HepG2 (cell line): ENCODE results near the gene NDE1. TPM values are rescaled to one million over a fixed set of nuclear protein-coding genes. Genes with fewer than 3 reads are reported as not detected.

Source experiments
- ATAC-seq: fragments of 200-7000 bp; cut with Tn5 transposase; 3 replicates; pipeline ENCODE4 v1.9.1; 2020; ENCODE audit warnings: mild to moderate bottlenecking, moderate library complexity
- BruUV-seq: library from RNA; stranded (reverse); fragments of 400-500 nt; replicated peaks from 2 replicates; lab custom pipeline; 2021; lab: Mats Ljungman, UMichigan
- CTCF ChIA-PET: fragments of 300-600 bp; formaldehyde crosslinking; extraction: SDS; loops from one replicate; lab custom pipeline; 2021; ENCODE audit warnings: low total read pairs, inconsistent platforms, low intra/inter-chr PET ratio; lab: Yijun Ruan, JAX
- POLR2A ChIA-PET: fragments of 350-600 bp; sonication (Branson Sonifier 250); formaldehyde crosslinking; loops from one replicate; lab custom pipeline; 2020; ENCODE audit warnings: antibody characterized with exemption, inconsistent platforms; lab: Yijun Ruan, JAX
- DNase-seq: peaks from one replicate; pipeline ENCODE4 v3.0.0-alpha.2; 2015; ENCODE audit warnings: low spot score
- FAIRE-seq: peaks from 3 replicates; lab custom pipeline; 2011; peaks lifted over from hg19 to GRCh38; lab: Jason Lieb, UNC
- H2AFZ ChIP-seq: one replicate; pipeline ENCODE4 v1.6.1; 2011; ENCODE audit warnings: low read length, inconsistent platforms
- H3K27ac ChIP-seq: fragments of 300-600 bp; 3 replicates; pipeline ENCODE4 v1.8.0; 2011; ENCODE audit warnings: mixed run types, mild to moderate bottlenecking, mixed read lengths, low read length, inconsistent platforms; ENCODE audit not compliant: insufficient read depth; ENCODE audit errors: extremely low read length
- H3K27me3 ChIP-seq, 2 experiments: fragments of 200-600 bp in 1 of 2; 2 replicates in 1 of 2; 3 replicates in 1 of 2; pipeline versions ENCODE4 v1.6.0 to v1.8.0; 2011; ENCODE audit warnings: low read length in 2 of 2, mild to moderate bottlenecking in 2 of 2, moderate library complexity in 2 of 2, inconsistent platforms in 1 of 2; ENCODE audit not compliant: insufficient read depth in 2 of 2, control insufficient read depth in 1 of 2
- H3K36me3 ChIP-seq, 2 experiments: fragments of 200-600 bp in 1 of 2; replicated peaks in 1 of 2; 2 replicates in 1 of 2; 3 replicates in 1 of 2; pipeline versions ENCODE4 v1.5.1 to v1.8.0; 2011; ENCODE audit warnings: low read length in 2 of 2, inconsistent platforms in 1 of 2; ENCODE audit not compliant: insufficient read depth in 2 of 2, control insufficient read depth in 1 of 2
- H3K4me1 ChIP-seq: 2 replicates; pipeline ENCODE4 v1.5.1; 2012; ENCODE audit warnings: low read length, inconsistent platforms; ENCODE audit not compliant: insufficient read depth
- H3K4me2 ChIP-seq: 2 replicates; pipeline ENCODE4 v1.6.0; 2011; ENCODE audit warnings: low read depth, low read length, inconsistent platforms
- H3K4me3 ChIP-seq, 3 experiments: fragments of 200-600 bp in 1 of 3; sonication (generic), shearing (Covaris generic) in 1 of 3; replicated peaks in 1 of 3; 2 replicates each; pipeline ENCODE4 v1.5.1; 2011 to 2016; ENCODE audit warnings: low read length in 3 of 3, inconsistent platforms in 2 of 3, low read depth in 2 of 3, mild to moderate bottlenecking in 2 of 3, control low read depth in 1 of 3, mixed read lengths in 1 of 3; ENCODE audit not compliant: insufficient read depth in 1 of 3
- H3K79me2 ChIP-seq: one replicate; pipeline ENCODE4 v1.6.1; 2011; ENCODE audit warnings: low read length, inconsistent platforms; ENCODE audit not compliant: insufficient read depth
- H3K9ac ChIP-seq: 2 replicates; pipeline ENCODE4 v1.6.0; 2011; ENCODE audit warnings: mild to moderate bottlenecking, low read depth, low read length, inconsistent platforms; ENCODE audit not compliant: insufficient read depth
- H3K9me3 ChIP-seq: 2 replicates; pipeline ENCODE4 v1.5.1; 2012; ENCODE audit warnings: mild to moderate bottlenecking, low read length
- H4K20me1 ChIP-seq: 2 replicates; pipeline ENCODE4 v1.6.0; 2011; ENCODE audit warnings: inconsistent platforms, mild to moderate bottlenecking, low read length, moderate library complexity; ENCODE audit not compliant: insufficient read depth
- CHD4 ChIP-seq: fragments of 200-600 bp; sonication (generic); IDR thresholded peaks from 2 replicates; pipeline ENCODE4 v1.7.0; 2017; ENCODE audit warnings: mild to moderate bottlenecking, low read length, borderline replicate concordance
- FOSL2 ChIP-seq: sonication (generic); formaldehyde crosslinking; IDR thresholded peaks from 2 replicates; pipeline ENCODE4 v1.4.0; 2020; ENCODE audit warnings: missing genetic modification reagents
- NKX3-1 ChIP-seq: sonication (generic); formaldehyde crosslinking; IDR thresholded peaks from 2 replicates; pipeline ENCODE4 v1.5.0; 2020; ENCODE audit warnings: missing genetic modification reagents
- PITX1 ChIP-seq: sonication (generic); formaldehyde crosslinking; IDR thresholded peaks from 2 replicates; pipeline ENCODE4 v1.5.1; 2020; ENCODE audit warnings: mild to moderate bottlenecking, missing genetic modification reagents
- REXO4 ChIP-seq: sonication (generic); formaldehyde crosslinking; IDR thresholded peaks from 2 replicates; pipeline ENCODE4 v1.8.0; 2022; ENCODE audit warnings: missing genetic modification reagents, mild to moderate bottlenecking, borderline replicate concordance
- SCMH1 ChIP-seq: sonication (generic); formaldehyde crosslinking; IDR thresholded peaks from 2 replicates; pipeline ENCODE4 v1.9.0; 2021; ENCODE audit warnings: missing genetic modification reagents, mild to moderate bottlenecking, borderline replicate concordance
- TAF1 ChIP-seq: sonication (generic); formaldehyde crosslinking; IDR thresholded peaks from 2 replicates; pipeline ENCODE4 v1.4.0; 2020; ENCODE audit warnings: missing genetic modification reagents
- ZC3H13 ChIP-seq: sonication (generic); formaldehyde crosslinking; IDR thresholded peaks from 2 replicates; pipeline ENCODE4 v1.8.1; 2023; ENCODE audit warnings: mild to moderate bottlenecking, missing genetic modification reagents, moderate library complexity
- ZNF34 ChIP-seq: sonication (generic); formaldehyde crosslinking; IDR thresholded peaks from 2 replicates; pipeline ENCODE4 v1.4.0; 2020; ENCODE audit warnings: mild to moderate bottlenecking, missing genetic modification reagents, borderline replicate concordance
- ZNF44 ChIP-seq: sonication (generic); formaldehyde crosslinking; IDR thresholded peaks from 2 replicates; pipeline ENCODE4 v1.5.1; 2020; ENCODE audit warnings: mild to moderate bottlenecking, missing genetic modification reagents
- ZNF562 ChIP-seq: sonication (generic); formaldehyde crosslinking; IDR thresholded peaks from 2 replicates; pipeline ENCODE4 v1.8.0; 2022; ENCODE audit warnings: missing genetic modification reagents, borderline replicate concordance
- ZNF737 ChIP-seq: sonication (generic); formaldehyde crosslinking; IDR thresholded peaks from 2 replicates; pipeline ENCODE4 v1.5.0; 2020; ENCODE audit warnings: missing genetic modification reagents, mild to moderate bottlenecking, borderline replicate concordance
- ZNF841 ChIP-seq: sonication (generic); formaldehyde crosslinking; IDR thresholded peaks from 2 replicates; pipeline ENCODE4 v1.8.1; 2023; ENCODE audit warnings: missing genetic modification reagents, borderline replicate concordance
- WGBS: methylation state at CpG from one replicate; pipeline ENCODE4 v1.1.6; 2017; ENCODE audit warnings: low lambda C conversion rate; 5-methylcytosine and 5-hydroxymethylcytosine counted together
- in situ Hi-C: cut with HindIII; loops from 2 replicates; pipeline ENCODE4 v1.10.0; 2017; ENCODE audit warnings: low pct_unique_long_range_greater_than_20kb; ENCODE audit not compliant: extremely low pct_ligation_motif_present
- intact Hi-C: fragments of 100-400 bp; cut with micrococcal nuclease; formaldehyde crosslinking; loops from one replicate; pipeline ENCODE4 v1.10.0; 2022; ENCODE audit not compliant: unreplicated experiment
- polyA plus RNA-seq, 8 experiments: library from polyadenylated mRNA; depleted of rRNA in 3 of 8; stranded (reverse) in 7 of 8; unstranded in 1 of 8; fragments of >200 nt; fragmentation: Illumina TruSeq in 4 of 8; extraction: Trizol in 4 of 8; gene quantifications; 2 replicates each; pipeline versions ENCODE4 v1.2.1 to v1.2.3, GENCODE V29; 2011 to 2016; ENCODE audit warnings: low read depth in 4 of 8, missing spikeins in 1 of 8, mixed read lengths in 1 of 8; ENCODE audit not compliant: insufficient read depth in 1 of 8
- total RNA-seq, 5 experiments: library from RNA; depleted of rRNA; stranded (reverse); fragments of >200 nt; fragmentation: Illumina TruSeq; extraction: Trizol; gene quantifications; 2 replicates each; pipeline ENCODE4 v1.2.3, GENCODE V29; 2016; ENCODE audit warnings: low read depth in 1 of 5
- TF ChIP-seq, protein P1 (sequence below), 2 experiments: sonication (generic) in 1 of 2; formaldehyde crosslinking in 1 of 2; IDR thresholded peaks; 2 replicates each; pipeline versions ENCODE4 v1.4.0 to v1.6.1; 2018 to 2020; ENCODE audit warnings: missing genetic modification reagents in 2 of 2, borderline replicate concordance in 1 of 2, low read depth in 1 of 2, mild to moderate bottlenecking in 1 of 2, missing biosample characterization in 1 of 2
- TF ChIP-seq, protein P2 (sequence below): sonication (generic); formaldehyde crosslinking; IDR thresholded peaks from 2 replicates; pipeline ENCODE4 v1.5.1; 2020; ENCODE audit warnings: mild to moderate bottlenecking, missing genetic modification reagents, borderline replicate concordance
- TF ChIP-seq, protein P3 (sequence below): IDR thresholded peaks from 2 replicates; pipeline ENCODE4 v1.6.1; 2016; ENCODE audit warnings: mild to moderate bottlenecking

The NDE1 gene
- total and polyA plus RNA-seq, 2 of the 13 experiments (the other 11 are each of a cell fraction or from before 2014, with no cell fraction given), result 40.9 to 72.5 TPM

DNA sequence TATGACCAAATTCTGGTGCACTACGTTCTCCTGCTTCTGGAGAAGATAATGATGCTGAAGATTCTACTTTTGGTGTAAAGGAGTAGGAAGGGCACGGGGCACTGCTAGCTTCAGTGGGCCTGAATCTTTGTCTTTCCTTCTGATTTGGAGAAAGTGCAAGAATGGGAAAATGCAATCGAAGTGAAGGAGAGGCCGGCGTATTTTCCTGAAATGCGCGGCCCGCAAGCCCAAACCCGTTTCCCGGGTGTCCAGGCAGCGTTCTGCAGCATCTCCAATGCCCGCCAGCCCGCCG lies 372 bp upstream of the NDE1 start:
- Histone ChIP-seq H3K27me3 (peaks cover 0 to 6% of the 10 kb centered on the region in 2 experiments; a peak in 1 of 5 replicates), H4K20me1 (peaks cover 6% of the 10 kb centered on the region; the same call in 1 of the 2 replicates), H3K9ac (peak overlapping the region; percentile 69), H3K4me2 (peak overlapping the region; percentile 99), H3K9me3 (no peaks in the 10 kb centered on the region), H3K4me3 (peak overlapping the region; percentile 60 to 100 (median 88)), H2AFZ (no peak overlapping the region), H3K79me2 (peaks cover 45% of the 10 kb centered on the region), H3K27ac (peak overlapping the region; percentile 41), H3K36me3 (peaks cover 1% of the 10 kb centered on the region in 2 experiments; a peak in 2 of 5 replicates), H3K4me1 (peaks cover 70% of the 10 kb centered on the region)
- ATAC-seq (peak; percentile 1; the same call in 2 of the 3 replicates), FAIRE-seq (no peak), DNase-seq (no peak)
- WGBS, result 2% methylated on average over 14 of the region's 14 CpGs
- POLR2A ChIA-PET, result no interaction called here
- BruUV-seq, result no TSS peak
- intact Hi-C loops (loop anchor here (2.0 kb wide), 2 partner anchors 23 to 55 kb away; no protein-coding TSS in a partner anchor), in situ Hi-C loops (no loop called here)
- CTCF ChIA-PET, result no interaction called here
- TF ChIP-seq SCMH1, result no peak
- TF ChIP-seq ZNF562, result no peak
- TF ChIP-seq, protein P1, sequence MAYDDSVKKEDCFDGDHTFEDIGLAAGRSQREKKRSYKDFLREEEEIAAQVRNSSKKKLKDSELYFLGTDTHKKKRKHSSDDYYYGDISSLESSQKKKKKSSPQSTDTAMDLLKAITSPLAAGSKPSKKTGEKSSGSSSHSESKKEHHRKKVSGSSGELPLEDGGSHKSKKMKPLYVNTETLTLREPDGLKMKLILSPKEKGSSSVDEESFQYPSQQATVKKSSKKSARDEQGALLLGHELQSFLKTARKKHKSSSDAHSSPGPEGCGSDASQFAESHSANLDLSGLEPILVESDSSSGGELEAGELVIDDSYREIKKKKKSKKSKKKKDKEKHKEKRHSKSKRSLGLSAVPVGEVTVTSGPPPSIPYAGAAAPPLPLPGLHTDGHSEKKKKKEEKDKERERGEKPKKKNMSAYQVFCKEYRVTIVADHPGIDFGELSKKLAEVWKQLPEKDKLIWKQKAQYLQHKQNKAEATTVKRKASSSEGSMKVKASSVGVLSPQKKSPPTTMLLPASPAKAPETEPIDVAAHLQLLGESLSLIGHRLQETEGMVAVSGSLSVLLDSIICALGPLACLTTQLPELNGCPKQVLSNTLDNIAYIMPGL (CRISPR knock-in tag; IDR thresholded peaks at IDR 0.05; ENCODE audit: borderline replicate concordance in 1 of 2, low read depth in 1 of 2), result no peak
- TF ChIP-seq NKX3-1 (CRISPR knock-in tag), result no peak
- TF ChIP-seq ZC3H13 (CRISPR knock-in tag), result no peak
- 0 out of 2 replicates have a peak, but pooled peaks have one; percentile 30 for TF ChIP-seq ZNF44 (CRISPR knock-in tag)
- no peak for TF ChIP-seq TAF1 (CRISPR knock-in tag)
- no peak for TF ChIP-seq ZNF841
- TF ChIP-seq ZNF737 (CRISPR knock-in tag), result no peak
- TF ChIP-seq REXO4, result 0 out of 2 replicates have a peak, but pooled peaks have one; percentile 74
- TF ChIP-seq, protein P2, sequence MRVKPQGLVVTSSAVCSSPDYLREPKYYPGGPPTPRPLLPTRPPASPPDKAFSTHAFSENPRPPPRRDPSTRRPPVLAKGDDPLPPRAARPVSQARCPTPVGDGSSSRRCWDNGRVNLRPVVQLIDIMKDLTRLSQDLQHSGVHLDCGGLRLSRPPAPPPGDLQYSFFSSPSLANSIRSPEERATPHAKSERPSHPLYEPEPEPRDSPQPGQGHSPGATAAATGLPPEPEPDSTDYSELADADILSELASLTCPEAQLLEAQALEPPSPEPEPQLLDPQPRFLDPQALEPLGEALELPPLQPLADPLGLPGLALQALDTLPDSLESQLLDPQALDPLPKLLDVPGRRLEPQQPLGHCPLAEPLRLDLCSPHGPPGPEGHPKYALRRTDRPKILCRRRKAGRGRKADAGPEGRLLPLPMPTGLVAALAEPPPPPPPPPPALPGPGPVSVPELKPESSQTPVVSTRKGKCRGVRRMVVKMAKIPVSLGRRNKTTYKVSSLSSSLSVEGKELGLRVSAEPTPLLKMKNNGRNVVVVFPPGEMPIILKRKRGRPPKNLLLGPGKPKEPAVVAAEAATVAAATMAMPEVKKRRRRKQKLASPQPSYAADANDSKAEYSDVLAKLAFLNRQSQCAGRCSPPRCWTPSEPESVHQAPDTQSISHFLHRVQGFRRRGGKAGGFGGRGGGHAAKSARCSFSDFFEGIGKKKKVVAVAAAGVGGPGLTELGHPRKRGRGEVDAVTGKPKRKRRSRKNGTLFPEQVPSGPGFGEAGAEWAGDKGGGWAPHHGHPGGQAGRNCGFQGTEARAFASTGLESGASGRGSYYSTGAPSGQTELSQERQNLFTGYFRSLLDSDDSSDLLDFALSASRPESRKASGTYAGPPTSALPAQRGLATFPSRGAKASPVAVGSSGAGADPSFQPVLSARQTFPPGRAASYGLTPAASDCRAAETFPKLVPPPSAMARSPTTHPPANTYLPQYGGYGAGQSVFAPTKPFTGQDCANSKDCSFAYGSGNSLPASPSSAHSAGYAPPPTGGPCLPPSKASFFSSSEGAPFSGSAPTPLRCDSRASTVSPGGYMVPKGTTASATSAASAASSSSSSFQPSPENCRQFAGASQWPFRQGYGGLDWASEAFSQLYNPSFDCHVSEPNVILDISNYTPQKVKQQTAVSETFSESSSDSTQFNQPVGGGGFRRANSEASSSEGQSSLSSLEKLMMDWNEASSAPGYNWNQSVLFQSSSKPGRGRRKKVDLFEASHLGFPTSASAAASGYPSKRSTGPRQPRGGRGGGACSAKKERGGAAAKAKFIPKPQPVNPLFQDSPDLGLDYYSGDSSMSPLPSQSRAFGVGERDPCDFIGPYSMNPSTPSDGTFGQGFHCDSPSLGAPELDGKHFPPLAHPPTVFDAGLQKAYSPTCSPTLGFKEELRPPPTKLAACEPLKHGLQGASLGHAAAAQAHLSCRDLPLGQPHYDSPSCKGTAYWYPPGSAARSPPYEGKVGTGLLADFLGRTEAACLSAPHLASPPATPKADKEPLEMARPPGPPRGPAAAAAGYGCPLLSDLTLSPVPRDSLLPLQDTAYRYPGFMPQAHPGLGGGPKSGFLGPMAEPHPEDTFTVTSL (CRISPR knock-in tag), result 0 out of 2 replicates have a peak, but pooled peaks have one; percentile 66
- TF ChIP-seq CHD4, result no peak
- TF ChIP-seq PITX1 (CRISPR knock-in tag), result 0 out of 2 replicates have a peak, but pooled peaks have one; percentile 34
- TF ChIP-seq, protein P3, sequence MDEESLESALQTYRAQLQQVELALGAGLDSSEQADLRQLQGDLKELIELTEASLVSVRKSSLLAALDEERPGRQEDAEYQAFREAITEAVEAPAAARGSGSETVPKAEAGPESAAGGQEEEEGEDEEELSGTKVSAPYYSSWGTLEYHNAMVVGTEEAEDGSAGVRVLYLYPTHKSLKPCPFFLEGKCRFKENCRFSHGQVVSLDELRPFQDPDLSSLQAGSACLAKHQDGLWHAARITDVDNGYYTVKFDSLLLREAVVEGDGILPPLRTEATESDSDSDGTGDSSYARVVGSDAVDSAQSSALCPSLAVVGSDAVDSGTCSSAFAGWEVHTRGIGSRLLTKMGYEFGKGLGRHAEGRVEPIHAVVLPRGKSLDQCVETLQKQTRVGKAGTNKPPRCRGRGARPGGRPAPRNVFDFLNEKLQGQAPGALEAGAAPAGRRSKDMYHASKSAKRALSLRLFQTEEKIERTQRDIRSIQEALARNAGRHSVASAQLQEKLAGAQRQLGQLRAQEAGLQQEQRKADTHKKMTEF (CRISPR knock-in tag), result no peak
- TF ChIP-seq FOSL2 (CRISPR knock-in tag), result no peak
- no peak for TF ChIP-seq ZNF34 (CRISPR knock-in tag)
